CD4-positive, alpha-beta T cell treated with Interferon alpha-2 for 1 hour (primary cell): ENCODE measurements around the gene FIBP.

Experiments
- DNase-seq, 2 donors: peaks; one replicate each; pipeline ENCODE4 v3.0.0-alpha.2; 2020 to 2022

FIBP gene

DNA sequence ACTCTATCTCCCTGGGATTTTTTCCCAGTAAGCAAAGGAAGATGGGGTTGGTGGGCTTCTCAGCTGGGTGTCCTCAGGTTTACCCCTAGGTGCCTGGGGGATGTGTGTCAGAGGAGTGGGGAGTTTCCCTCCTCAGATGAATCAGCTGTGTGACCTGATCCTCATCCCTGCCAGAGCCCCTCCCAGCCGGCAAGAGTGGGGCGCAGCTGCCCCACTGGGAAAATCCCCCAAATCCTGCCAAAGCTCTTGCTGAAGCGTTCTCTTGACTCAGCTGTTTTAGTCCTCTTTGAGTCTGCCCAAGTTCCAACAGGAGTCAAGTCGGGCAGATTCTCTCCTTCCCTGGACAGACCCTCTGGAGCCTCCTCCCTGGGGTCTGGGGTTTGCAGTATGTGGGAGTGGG lies 24.6 kb upstream of the FIBP start:
- DNase-seq: no peak

DNA sequence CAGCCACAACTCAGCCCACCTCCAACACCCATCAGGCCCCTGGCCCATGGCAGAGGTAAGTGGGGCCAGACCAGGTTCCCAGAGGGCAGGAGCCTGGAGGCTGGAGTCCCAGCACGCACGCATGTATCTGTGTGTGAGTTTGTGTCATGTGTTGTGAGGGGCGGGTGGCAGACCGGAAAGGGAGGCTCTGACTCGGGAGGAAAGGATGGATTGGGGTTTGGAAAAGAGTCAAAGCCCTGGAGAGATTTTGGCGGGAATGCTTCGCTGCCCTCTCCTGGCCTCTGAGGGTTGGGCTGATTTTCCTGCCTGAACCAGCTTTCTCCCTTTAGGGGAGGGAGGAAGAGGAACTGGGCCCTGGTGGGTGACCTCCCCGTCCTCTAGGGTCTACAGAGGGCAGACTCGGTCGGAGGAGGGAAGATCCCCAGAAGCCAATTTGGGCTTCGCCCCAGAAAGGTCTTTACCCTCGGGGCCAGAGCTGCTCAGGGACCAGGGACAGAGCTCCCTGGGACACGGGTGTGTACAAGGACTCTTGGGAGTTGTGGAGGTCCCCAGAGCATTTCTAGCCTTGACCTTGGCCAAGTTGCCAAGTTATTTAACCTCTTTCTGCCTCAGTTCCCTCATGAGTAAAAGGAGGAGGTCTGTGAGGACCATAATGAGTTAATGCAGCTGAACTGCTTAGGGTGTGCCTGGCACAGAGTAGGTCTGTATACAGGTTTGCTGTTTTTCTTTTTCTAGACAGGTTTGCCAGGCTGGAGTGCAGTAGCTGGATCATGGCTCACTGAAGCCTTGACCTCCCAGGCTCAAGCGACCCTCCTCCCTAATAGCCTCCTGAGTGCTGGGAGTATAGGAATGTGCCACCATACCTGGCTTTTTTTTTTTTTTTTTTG lies 23.7 kb upstream of the FIBP start:
- DNase-seq: no peak

DNA sequence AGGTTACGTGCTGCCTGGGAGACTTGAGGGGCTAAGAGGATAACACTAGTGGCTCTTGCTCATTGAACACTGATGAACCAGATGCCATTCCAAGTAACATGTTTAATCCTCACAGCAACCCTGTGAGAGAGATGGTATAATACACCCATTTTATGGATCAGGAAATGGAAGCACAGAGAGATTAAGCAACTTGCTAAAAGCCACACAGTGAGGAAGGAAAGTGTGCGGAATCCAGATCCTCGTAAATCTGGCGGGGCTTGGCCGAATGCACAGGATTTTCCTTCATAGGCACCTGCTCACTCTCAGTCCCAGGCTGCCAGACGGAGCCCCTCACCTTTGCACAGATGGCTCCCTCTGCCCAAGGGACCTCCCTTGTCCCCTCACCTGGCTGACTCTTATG lies 19.6 kb upstream of the FIBP start:
- DNase-seq: no peak

DNA sequence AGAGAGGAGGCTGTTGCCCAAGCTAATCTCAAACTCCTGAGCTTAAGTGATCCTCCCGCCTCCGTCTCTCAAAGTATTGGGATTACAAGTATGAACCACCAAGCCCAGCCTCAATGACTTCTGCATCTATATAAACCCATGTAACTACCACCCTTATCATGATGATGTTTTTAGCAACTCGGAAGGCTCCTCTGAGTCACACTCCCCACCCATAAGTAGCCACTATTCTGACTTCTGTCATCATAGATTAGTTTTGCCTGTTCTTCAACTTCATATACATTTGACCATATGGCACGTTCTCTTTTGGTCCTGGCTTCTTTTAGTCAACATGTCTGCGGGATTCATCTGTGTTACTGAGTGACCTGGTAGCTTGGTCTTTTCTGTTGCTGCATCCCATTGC lies 18.3 kb upstream of the FIBP start:
- no peak for DNase-seq

DNA sequence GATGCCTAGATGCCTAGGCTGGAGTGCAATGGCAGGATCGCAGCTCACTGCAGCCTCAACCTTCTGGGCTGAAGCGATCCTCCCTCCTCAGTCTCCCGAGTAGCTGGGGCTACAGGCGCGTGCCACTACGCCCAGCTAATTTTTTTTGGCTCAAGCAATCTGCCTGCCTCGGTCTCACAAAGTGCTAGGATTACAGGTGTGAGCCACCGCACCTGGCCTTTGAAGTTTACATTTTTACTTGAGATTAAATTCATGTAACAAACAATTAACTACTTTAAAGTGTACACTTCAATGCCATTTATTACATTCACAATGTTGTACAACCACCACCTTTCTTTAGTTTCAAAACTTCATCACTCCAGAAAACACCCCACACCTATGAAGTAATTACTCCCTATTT lies 15.4 kb upstream of the FIBP start:
- DNase-seq: no peak

DNA sequence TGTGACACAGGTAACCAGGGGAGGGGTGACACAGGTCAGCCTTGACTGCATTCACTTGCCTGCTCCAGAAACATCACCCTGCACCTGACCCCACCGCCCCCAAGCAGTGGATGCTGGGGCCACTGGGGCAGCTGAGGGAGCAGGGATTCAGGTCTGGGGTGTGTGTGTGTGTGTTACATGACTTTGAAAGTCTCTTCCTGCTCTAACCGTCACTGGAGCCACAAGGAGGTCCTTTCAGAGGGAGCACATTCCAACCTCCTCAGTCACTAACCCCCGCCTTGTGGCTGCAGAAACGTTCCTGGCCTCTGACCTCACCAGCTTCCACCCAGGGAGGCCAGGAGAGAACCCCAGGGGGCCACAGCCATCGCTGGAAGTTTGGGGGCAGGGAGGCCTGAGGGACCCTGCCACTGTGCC lies 14.8 kb upstream of the FIBP start:
- no peak for DNase-seq

DNA sequence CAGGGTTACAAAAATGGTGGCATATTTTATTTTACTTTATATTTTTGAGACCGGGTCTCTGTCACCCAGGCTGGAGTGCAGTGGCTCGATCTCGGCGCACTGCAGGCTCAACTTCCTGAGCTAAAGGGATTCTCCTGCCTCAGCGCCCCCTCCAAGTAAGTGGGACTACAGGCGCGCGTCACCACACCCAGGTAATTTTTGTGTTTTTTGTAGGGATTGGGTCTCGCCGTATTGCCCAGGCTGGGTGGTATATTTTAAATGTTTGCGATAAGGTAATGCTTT lies 12.6 kb upstream of the FIBP start:
- DNase-seq: no peak

DNA sequence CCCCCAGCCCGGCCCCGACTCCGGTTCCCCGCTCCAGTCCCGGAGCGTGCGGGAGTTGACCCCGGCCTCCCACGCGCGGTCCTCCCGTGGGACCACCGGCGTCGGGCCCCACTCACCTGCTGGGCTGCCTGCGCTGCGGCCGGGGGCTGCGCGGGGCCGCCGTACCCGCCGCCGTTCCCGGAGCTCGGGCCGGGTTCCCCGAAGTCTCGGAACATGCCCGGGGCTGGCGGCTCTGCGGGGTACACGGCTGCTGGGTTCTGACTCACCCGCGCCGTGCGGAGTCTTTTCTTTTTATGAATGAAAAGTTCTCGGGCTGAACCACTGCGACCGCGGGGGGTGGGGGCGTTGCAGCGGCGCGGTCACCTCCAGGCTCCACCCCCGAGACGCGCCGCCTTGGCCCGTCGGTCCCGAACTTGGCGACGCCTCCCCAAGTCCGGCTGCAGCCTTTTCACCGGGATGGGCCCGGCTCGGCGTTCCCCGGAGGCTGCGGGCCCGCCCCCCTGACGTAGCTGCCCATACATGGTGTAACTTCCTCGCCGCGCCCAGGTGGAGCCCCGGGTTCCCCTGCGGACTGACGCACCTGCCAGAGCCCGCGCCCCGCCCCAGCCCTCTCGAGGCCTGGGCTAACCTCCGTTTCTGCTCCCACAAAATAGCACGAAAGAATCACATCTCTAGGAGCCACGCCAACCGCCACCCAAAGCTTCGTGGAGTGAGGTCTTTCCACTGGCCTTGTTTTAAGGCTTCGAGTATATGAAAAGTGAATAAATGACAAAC lies 12.0 kb upstream of the FIBP start, which contains the start of gene FOSL1:
Gene FOSL1, minus strand, starts transcription at position 264 of the 774 bp plus-strand sequence. Its CDS starts 49 bp downstream, at position 215.
- peak; percentile 96 to 97 for DNase-seq

DNA sequence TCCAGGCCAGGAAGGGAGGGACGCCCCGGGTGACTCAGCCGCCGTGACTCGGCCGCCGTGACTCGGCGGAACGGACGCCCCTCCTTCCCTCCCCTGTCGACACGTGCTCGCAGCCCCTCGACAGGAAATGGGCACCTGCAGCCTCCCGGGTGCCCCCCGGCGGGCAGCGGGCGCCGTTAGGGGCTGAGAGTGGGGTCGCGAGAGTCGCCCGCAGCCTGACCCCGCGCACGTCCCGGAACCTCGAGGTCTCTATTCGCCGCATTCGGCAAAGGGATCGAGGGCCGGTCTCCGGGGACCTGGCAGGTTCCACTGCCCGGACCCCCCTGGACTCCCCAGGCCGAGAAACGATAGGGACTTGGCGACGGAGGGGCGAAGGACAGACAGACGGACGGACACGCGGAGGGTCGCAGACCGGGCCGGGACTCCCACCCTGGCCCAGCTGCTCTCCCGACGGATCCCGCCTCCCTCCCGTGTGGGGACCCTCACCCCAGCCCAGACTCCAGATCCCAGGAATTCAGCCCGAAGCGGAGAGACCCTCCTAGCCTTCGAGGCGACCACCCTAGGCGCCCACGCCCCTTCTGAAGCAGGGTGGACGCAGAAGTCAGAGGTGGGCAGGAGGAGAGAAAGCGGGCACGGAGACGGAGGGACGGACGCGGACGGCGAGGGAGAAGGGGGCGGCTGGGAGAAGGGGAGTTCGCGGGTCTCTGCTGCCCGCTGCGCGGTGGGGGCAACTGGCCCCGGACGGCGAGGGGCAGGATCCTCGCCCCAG lies 11.3 kb upstream of the FIBP start:
- DNase-seq: peak; percentile 58 to 62

DNA sequence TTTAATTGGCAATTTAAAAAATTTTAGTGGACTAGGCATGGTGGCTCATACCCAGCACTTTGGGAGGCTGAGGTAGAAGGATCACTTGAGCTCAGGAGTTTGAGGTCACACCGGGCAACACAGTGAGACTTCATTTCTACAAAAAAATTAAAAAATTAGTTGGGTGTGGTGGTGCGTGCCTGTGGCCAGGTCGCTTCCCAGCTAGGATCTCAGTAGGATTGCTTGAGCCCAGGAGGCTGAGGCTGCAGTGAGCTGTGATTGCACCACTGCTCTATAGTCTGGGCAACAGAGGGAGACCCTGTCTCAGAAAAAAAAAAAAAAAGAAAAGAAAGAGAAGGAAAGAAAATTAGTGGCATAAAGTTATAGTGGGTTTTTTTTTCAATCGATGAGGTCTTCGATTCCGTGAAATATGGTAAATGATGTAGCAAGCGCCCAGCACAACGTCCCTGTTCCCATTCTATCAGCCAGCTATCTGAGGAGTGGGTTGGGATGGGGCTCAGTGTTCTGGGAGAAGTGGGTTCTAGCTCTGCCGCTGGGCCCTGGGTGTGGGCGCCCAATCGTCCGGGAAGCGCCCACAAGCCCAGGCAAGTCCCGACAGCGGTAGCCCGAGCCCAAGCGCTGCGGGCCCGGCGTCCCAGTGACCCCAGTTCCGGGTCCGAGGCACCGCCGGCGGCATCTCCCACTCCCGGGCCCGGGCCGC lies 10.5 kb upstream of the FIBP start:
- no peak for DNase-seq

DNA sequence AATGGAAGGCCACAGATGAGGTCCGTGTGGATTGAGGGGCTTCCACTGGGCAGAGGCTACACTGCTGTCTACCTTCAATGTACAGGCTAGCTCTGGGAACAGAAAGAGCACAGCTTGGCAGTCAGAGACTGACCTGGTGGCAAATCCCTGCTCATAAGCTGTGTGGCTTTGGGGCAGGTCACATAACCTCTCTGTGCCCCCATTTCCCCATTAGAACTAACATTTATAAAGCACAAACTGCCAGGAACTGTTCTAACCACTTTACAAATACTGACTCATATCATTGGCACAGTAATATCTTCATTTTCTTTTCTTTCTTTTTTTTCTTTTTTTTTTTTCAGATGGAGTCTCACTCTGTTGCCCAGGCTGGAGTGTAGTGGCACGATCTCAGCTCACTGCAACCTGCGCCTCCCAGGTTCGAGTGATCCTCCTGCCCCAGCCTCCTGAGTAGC lies 8.8 kb upstream of the FIBP start:
- DNase-seq: no peak

DNA sequence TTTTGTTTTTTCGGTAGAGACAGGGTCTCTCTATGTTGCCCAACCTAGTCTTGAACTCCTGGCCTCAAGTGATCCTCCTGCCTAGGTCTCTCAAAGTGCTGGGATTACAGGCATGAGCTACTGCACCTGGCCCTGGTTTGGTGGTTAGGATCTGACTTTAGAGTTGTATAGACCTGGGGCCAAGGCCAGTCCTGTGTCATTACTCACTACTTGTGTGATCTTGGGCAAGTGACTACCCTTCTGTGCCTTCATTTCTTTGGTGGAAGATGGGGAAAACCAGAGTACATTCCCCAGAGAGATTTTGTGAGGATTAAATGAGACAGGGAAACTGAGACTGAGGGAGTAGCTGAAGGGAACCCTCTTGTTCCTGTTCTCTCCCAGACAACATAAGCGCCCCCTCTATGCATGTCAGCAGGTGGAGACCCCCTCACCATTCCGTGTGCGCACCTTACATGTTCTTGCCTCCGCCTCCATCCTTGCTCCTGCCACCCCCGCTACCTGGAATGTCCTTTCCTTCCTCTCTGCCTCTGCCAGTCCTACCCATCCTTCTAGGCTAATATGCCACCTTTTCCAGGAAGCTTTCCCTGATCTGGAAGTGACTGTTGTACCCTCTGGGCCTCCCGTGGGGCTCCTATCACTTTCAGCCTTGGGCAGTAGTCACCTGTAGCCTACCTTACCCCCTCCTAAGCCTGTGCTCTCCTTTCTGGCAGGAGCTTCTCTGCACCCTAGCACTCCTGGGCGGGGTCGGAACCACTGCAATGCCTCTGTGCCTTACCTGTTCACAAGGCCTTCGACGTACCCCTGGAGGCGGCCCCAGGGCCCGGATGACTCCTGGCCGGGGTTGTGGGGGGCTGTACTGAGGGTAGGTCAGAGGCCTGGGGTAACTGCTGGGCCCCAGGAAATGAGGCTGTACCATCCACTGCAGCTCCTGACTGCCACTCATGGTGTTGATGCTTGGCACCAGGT lies 8.0 kb upstream of the FIBP start:
- no peak for DNase-seq

DNA sequence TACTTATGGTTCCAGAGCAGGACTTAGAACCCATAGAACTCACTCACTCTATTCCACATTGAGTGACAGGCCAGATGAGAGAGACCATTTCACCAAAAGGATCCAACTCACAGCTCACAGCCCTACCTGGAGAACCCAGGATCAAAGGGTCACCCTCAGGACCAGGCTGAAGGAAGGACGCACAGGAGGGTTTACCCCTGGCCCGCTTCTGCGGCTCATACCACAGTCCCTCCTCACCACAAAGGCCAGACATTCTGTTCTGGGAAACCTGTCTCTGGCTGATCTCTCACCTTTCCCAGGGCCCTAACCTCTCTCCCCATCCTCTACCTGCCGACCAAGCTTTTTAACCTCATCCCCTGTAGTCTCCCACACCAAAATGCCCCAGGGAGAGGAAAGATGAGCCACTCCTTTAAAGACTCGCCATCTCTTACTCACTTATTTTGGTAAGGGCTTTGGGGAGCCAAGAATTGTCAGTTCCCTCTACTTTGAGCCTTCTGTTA lies 7.3 kb upstream of the FIBP start:
- DNase-seq: no peak

DNA sequence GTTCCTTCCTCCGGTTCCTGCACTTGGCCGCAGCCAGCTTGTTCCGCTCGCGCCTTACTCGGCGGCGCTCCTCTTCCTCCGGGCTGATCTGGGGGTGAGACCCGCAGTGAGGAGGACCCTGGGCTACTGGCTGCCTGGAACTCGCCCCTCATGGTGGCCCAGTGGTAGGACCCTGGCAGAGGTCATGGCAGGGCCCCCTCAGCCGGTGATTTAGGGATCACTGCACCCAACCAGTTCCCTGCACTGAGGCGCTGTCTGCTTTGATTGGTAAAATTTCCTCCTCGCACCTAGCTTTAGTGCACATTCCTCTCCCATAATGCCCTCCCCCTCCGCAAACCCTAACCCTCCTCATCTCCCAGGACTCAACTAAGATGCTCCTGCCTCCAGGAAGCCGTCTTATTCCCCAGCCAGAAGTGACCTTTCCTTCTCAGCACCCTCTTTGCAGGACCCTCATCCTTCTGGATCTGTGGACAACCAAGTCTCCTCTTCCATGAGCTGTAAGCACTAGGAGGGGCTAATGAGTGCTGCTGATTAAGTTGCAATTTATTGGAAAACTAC lies 5.8 kb upstream of the FIBP start:
- DNase-seq: peak; percentile 38 to 56

DNA sequence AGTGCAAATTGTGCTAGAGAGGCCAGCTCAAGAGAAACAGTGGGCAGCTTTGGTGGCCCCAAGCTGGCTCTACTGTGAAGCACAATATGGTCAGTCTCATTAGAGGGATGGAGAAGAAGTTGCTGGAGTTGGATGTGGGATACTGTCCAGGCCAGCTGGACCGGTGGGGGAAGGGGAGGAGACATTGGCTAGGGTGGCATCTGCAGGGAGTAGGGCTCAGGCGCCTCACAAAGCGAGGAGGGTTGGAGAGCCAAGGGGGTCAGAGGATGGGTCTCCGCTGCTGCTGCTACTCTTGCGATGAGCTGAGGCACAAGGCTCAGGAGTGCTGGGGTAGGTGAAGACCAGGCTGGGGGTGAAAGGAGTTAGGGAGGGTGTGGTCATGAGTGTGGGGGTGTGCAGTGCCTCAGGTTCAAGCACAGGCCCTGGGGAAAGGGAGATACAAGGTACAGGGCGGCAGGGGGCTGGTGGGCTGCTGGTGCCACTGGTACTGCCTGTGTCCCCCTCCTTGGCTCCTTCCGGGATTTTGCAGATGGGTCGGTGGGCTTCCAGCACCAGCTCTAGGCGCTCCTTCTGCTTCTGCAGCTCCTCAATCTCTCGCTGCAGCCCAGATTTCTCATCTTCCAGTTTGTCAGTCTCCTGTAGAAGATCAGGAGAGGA lies 4.5 kb upstream of the FIBP start:
- DNase-seq: no peak

DNA sequence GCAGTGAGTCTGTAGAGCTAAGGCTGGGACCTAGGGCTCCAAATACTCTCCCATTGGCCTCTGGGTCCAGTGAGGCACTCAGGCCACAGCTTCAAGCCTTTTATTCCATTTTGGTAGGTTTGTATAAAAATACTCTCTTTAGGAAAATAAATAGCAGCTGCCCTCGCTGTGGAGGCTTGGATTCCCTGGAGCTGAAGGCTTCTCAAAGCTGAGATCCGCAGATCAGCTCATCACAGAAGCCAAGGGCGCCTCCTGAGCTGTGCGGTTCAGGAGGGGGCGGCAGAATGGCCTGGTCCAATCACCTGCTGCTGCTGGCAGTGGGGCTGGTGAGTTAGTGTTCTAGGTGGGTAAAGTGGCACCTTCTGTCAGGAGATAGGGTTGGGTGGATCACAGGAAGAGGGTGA lies 3.9 kb upstream of the FIBP start:
- peak in 1 of 2 donors; percentile 53 for DNase-seq

DNA sequence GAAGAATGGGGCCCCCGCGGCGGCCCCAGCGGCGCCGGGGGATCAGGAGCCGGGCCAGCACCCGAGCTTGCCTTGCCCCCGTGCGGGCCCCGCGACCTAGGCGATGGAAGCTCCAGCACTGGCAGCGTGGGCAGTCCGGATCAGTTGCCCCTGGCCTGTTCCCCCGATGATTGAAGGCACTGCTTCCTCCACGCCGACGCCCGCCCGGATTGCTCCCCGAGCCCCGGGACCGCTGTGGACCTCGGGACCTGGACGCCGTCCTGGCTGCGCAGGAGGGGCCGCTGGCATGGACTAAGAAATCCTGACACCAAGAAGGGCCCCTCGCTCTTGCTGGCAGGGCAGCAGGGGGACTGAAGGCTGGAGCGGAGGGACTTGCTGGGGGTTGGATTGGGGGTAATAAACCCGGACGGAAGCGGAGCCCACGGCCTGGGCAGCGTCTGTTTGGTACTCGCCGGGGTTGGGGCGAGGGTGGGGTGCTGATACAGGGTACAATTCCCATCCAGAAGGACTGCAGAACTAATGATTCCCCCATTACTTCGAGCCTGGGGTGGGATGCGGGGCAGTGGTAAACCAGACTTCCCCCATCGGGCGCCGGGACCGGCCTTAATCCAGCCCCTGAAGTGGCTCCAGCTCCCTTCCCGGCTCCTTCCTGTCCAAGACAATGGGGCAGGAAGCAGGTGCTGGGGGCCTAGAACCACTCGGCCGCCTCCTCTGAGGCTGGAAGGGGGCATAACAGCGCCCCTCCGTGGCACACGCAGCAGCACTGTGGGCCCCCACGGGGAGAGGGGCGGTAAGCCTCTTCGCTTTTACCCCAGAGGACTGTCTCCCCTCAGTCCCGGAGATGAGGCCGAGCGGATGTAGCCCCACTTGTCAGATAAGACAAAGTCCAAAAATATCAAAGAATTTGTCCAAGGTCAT lies 3.2 kb upstream of the FIBP start:
- peak; percentile 31 to 53 for DNase-seq

DNA sequence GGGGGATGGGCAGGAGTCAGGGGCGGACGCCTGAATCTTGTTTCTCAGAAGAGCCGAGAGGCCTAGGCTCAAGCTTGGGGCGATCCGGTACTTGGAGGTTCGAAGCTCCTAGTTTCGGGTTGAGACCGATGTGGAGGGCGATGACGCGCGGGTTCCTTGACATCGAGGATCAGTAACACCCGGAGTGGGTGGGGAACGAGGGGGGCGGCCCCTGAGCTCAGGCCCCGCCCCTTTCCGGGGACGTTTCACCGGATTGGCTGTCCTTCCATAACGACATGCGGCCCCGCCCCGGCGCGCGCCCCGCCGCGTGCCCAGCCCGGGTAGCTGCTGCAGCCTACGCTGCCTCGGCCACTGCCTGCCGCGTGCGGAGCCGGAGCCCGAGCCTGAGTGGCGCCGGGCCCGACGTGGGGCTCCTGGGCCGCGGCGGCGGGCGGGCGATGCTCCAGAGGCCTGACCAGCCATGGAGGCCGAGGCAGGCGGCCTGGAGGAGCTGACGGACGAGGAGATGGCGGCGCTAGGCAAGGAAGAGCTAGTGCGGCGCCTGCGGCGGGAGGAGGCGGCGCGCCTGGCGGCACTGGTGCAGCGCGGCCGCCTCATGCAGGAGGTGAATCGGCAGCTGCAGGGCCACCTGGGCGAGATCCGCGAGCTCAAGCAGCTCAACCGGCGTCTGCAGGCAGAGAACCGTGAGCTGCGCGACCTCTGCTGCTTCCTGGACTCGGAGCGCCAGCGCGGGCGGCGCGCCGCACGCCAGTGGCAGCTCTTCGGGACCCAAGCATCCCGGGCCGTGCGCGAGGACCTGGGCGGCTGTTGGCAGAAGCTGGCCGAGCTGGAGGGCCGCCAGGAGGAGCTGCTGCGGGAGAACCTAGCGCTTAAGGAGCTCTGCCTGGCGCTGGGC lies 2.3 kb upstream of the FIBP start, which contains the start of gene CCDC85B:
Gene CCDC85B, plus strand, starts transcription at position 350 of the 895 bp plus-strand sequence. Its CDS starts 111 bp downstream, at position 461.
- DNase-seq: peak; percentile 99
